HEK293 (cell line): ENCODE measurements around the gene PIGO.

Source experiments
- CTCF ChIA-PET: fragments of 350-600 bp; formaldehyde crosslinking; extraction: SDS; loops from one replicate; lab custom pipeline; 2021; ENCODE audit warnings: antibody characterized with exemption; lab: Yijun Ruan, JAX
- POLR2A ChIA-PET: fragments of 300-600 bp; formaldehyde crosslinking; extraction: SDS; loops from one replicate; lab custom pipeline; 2020; ENCODE audit warnings: antibody characterized with exemption, inconsistent platforms; lab: Yijun Ruan, JAX
- H3K27ac ChIP-seq: fragments of 200-500 bp; sonication (Bioruptor generic); 2 replicates; pipeline ENCODE4 v1.5.1; 2014; ENCODE audit warnings: low read depth, low read length, control low read depth, inconsistent platforms; ENCODE audit errors: extremely low read depth
- H3K36me3 ChIP-seq, 2 experiments: fragments of 200-500 bp in 1 of 2; sonication (Bioruptor generic) in 1 of 2; 1 replicate in 1 of 2; 2 replicates in 1 of 2; pipeline ENCODE4 v1.5.1; 2014 to 2017; ENCODE audit warnings: inconsistent platforms in 2 of 2, low read length in 2 of 2; ENCODE audit not compliant: control insufficient read depth in 2 of 2, insufficient read depth in 1 of 2
- H3K4me1 ChIP-seq: fragments of 200-500 bp; sonication (Bioruptor generic); 2 replicates; pipeline ENCODE4 v1.5.1; 2014; ENCODE audit warnings: mild to moderate bottlenecking, low read length, inconsistent platforms; ENCODE audit not compliant: control insufficient read depth, insufficient read depth
- H3K4me3 ChIP-seq: 2 replicates; pipeline ENCODE4 v1.5.1; 2011; ENCODE audit warnings: low read depth, mild to moderate bottlenecking, control low read depth, low read length, moderate library complexity
- H3K9me3 ChIP-seq: fragments of 200-500 bp; sonication (Bioruptor generic); 2 replicates; pipeline ENCODE4 v1.5.1; 2014; ENCODE audit warnings: low read depth, low read length, inconsistent platforms; ENCODE audit not compliant: control insufficient read depth, insufficient read depth
- GLI2 ChIP-seq: fragments of 450-650 bp; formaldehyde crosslinking; IDR thresholded peaks from 2 replicates; pipeline ENCODE4; 2017; ENCODE audit warnings: missing biosample characterization, missing genetic modification characterization, low read depth, borderline replicate concordance
- HOXC10 ChIP-seq: sonication (generic); formaldehyde crosslinking; IDR thresholded peaks from 2 replicates; pipeline ENCODE4 v1.8.1; 2023; ENCODE audit warnings: mild to moderate bottlenecking, missing genetic modification reagents
- KLF10 ChIP-seq: fragments of 450-650 bp; IDR thresholded peaks from 2 replicates; pipeline ENCODE4 v1.5.1; 2018; ENCODE audit warnings: missing biosample characterization, mild to moderate bottlenecking, missing genetic modification characterization
- KLF7 ChIP-seq: fragments of 450-650 bp; formaldehyde crosslinking; IDR thresholded peaks from 2 replicates; pipeline ENCODE4 v1.5.1; 2016; ENCODE audit warnings: missing biosample characterization, missing genetic modification characterization, borderline replicate concordance
- SCRT2 ChIP-seq: fragments of 450-650 bp; formaldehyde crosslinking; IDR thresholded peaks from 2 replicates; pipeline ENCODE4 v1.5.1; 2016; ENCODE audit warnings: missing biosample characterization, missing genetic modification characterization
- SP3 ChIP-seq: fragments of 450-650 bp; formaldehyde crosslinking; IDR thresholded peaks from 2 replicates; pipeline ENCODE4 v1.5.1; 2016; ENCODE audit warnings: missing biosample characterization, missing genetic modification characterization
- ZNF155 ChIP-seq: fragments of 450-650 bp; formaldehyde crosslinking; IDR thresholded peaks from 2 replicates; pipeline ENCODE4 v1.5.1; 2016; ENCODE audit warnings: missing biosample characterization, missing genetic modification characterization
- ZNF354C ChIP-seq: fragments of 450-650 bp; formaldehyde crosslinking; IDR thresholded peaks from 2 replicates; pipeline ENCODE4 v1.5.1; 2016; ENCODE audit warnings: missing biosample characterization, missing genetic modification characterization, low read depth, borderline replicate concordance
- ZNF366 ChIP-seq: fragments of 450-650 bp; formaldehyde crosslinking; conservative IDR thresholded peaks from 2 replicates; pipeline ENCODE4 v1.5.1; 2016; ENCODE audit warnings: missing biosample characterization, missing genetic modification characterization
- ZNF561 ChIP-seq: fragments of 450-650 bp; IDR thresholded peaks from 2 replicates; pipeline ENCODE4 v1.5.1; 2018; ENCODE audit warnings: missing biosample characterization, missing genetic modification characterization, borderline replicate concordance
- TF ChIP-seq, protein P1 (sequence below): fragments of 450-650 bp; formaldehyde crosslinking; IDR thresholded peaks from 2 replicates; pipeline ENCODE4 v1.5.1; 2016; ENCODE audit warnings: missing biosample characterization, missing genetic modification characterization
- TF ChIP-seq, protein P2 (sequence below): fragments of 450-650 bp; formaldehyde crosslinking; IDR thresholded peaks from 2 replicates; pipeline ENCODE4 v1.5.1; 2017; ENCODE audit warnings: missing biosample characterization, missing genetic modification characterization
- TF ChIP-seq, protein P3 (sequence below): fragments of 450-650 bp; formaldehyde crosslinking; IDR thresholded peaks from 2 replicates; pipeline ENCODE4 v1.5.1; 2016; ENCODE audit warnings: missing biosample characterization, missing genetic modification characterization
- TF ChIP-seq, protein P4 (sequence below): fragments of 450-650 bp; formaldehyde crosslinking; IDR thresholded peaks from 2 replicates; pipeline ENCODE4 v1.5.1; 2016; ENCODE audit warnings: missing biosample characterization, missing genetic modification characterization, borderline replicate concordance
- TF ChIP-seq, protein P5 (sequence below): fragments of 450-650 bp; formaldehyde crosslinking; IDR thresholded peaks from 2 replicates; pipeline ENCODE4 v1.5.1; 2016; ENCODE audit warnings: missing biosample characterization, missing genetic modification characterization
- TF ChIP-seq, protein P6 (sequence below): fragments of 450-650 bp; formaldehyde crosslinking; conservative IDR thresholded peaks from 2 replicates; pipeline ENCODE4 v1.5.1; 2016; ENCODE audit warnings: low read depth, missing biosample characterization, missing genetic modification characterization
- TF ChIP-seq, protein P7 (sequence below): sonication (generic); formaldehyde crosslinking; IDR thresholded peaks from 2 replicates; pipeline ENCODE4 v1.8.1; 2022; ENCODE audit warnings: mild to moderate bottlenecking, moderate library complexity, missing genetic modification reagents

Gene PIGO

DNA sequence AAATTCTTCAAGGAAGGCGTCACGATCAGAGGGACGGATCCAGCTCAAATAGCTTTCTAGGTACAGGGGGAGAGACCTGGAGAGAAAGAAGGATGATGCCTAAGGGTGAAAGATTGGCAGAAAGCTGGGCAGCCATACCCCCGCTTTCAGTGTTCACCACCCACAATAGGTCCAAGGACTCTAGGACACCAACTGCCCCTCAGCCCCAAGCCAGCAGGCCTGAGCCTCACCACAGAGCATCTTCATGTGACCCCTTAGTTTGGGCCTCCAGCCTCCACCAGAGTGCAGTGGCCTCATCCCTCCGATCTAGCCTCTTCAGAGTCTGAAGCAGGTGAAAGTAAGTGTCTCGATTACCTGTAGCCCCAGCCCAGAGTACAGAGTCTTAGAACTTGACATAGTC lies 22.2 kb downstream of the PIGO start (continued):
- TF ChIP-seq, protein P1, sequence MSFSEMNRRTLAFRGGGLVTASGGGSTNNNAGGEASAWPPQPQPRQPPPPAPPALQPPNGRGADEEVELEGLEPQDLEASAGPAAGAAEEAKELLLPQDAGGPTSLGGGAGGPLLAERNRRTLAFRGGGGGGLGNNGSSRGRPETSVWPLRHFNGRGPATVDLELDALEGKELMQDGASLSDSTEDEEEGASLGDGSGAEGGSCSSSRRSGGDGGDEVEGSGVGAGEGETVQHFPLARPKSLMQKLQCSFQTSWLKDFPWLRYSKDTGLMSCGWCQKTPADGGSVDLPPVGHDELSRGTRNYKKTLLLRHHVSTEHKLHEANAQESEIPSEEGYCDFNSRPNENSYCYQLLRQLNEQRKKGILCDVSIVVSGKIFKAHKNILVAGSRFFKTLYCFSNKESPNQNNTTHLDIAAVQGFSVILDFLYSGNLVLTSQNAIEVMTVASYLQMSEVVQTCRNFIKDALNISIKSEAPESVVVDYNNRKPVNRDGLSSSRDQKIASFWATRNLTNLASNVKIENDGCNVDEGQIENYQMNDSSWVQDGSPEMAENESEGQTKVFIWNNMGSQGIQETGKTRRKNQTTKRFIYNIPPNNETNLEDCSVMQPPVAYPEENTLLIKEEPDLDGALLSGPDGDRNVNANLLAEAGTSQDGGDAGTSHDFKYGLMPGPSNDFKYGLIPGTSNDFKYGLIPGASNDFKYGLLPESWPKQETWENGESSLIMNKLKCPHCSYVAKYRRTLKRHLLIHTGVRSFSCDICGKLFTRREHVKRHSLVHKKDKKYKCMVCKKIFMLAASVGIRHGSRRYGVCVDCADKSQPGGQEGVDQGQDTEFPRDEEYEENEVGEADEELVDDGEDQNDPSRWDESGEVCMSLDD, result no peak
- no peak for TF ChIP-seq KLF10 (tag by site-specific recombination)
- no peak for TF ChIP-seq KLF7 (tag by site-specific recombination)
- TF ChIP-seq, protein P2, sequence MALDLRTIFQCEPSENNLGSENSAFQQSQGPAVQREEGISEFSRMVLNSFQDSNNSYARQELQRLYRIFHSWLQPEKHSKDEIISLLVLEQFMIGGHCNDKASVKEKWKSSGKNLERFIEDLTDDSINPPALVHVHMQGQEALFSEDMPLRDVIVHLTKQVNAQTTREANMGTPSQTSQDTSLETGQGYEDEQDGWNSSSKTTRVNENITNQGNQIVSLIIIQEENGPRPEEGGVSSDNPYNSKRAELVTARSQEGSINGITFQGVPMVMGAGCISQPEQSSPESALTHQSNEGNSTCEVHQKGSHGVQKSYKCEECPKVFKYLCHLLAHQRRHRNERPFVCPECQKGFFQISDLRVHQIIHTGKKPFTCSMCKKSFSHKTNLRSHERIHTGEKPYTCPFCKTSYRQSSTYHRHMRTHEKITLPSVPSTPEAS (tag by site-specific recombination), result no peak
- TF ChIP-seq, protein P3, sequence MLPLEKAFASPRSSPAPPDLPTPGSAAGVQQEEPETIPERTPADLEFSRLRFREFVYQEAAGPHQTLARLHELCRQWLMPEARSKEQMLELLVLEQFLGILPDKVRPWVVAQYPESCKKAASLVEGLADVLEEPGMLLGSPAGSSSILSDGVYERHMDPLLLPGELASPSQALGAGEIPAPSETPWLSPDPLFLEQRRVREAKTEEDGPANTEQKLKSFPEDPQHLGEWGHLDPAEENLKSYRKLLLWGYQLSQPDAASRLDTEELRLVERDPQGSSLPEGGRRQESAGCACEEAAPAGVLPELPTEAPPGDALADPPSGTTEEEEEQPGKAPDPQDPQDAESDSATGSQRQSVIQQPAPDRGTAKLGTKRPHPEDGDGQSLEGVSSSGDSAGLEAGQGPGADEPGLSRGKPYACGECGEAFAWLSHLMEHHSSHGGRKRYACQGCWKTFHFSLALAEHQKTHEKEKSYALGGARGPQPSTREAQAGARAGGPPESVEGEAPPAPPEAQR (tag by site-specific recombination), result no peak
- no peak for TF ChIP-seq GLI2 (tag by site-specific recombination)
- no peak for TF ChIP-seq ZNF366 (tag by site-specific recombination)
- TF ChIP-seq, all 188 proteins: peak for 0

DNA sequence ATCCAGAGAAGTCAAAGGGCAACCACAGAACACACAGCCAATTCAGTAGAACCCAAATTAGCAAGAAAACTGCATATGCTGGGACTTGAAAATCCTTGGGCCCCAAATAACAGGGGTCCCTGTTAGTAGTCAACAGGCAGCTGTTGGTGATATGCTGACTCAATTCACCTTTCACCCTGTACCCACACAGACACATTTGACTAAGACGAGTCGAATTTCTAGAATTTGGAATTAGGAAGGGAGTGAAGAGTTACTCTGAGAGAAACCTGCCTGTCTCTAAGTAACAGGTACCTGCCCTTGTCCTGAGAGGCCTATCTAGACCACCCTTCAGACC lies 23.1 kb downstream of the PIGO start:
- CTCF ChIA-PET, result no interaction called here

DNA sequence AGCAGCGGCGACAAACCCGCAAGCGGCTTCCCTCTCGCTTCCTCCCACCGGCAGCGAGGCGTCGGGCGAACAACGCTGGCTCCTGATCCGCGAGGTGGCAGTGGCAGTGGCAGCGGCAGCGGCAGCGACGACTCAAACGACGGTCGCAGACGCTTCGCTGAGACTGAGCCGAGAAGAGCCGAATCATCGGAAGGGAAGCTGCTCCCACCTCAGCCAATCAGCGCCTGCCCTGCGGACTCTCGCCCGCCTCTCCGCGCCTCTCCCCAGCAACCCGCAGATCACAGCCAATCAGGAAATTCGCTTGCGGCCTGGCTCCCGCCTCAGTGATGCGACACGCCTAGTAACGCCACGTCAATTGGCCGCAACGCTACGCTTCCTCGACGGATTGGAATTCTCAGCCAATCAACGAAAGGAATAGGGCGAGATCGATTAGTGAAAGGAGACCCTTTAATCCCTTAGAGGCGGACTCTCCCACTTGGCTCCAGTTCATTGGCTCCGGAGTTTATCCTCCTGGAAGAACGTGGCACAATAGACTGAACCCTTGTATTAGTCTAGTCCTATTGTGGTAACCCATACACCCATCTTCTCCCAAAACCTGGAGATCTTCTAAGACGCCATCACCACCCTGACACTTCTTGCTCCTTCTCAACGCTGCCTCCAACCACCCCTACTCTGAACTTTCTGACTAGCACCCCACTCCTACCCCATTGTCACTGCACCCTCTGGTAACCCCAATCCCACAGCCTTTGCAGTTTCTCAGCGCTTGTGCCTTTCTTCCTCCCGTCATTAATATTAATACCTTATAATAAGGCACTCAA lies 23.7 kb downstream of the PIGO start, which contains the start of gene VCP:
Gene VCP, minus strand, starts transcription at position 165 of the 818 bp plus-strand sequence. CDS start 272 bp downstream, outside the sequence.
- peak within 1 kb of the TSS; percentile 96 for H3K27ac ChIP-seq
- H3K4me3 ChIP-seq, result peak within 1 kb of the TSS; percentile 84
- POLR2A ChIA-PET, result interaction anchor here (0.6 to 5.2 kb wide), 24 partner anchors 8 to 586 kb away, joined by 3 to 48 read pairs (median 5); partner anchors contain the start of genes ATOSB, DNAJB5, FANCG and PIGO
- H3K9me3 ChIP-seq, result no peaks in the 10 kb centered on the region
- peaks cover 0 to 84% of the 10 kb centered on the region in 2 experiments; a peak in 2 of 3 replicates for H3K36me3 ChIP-seq
- CTCF ChIA-PET, result interaction anchor here (0.5 to 1.7 kb wide), 10 partner anchors 10 to 513 kb away, joined by 3 to 5 read pairs (median 3); partner anchors contain the start of gene STOML2
- peaks cover 3% of the 10 kb centered on the region; the same call in 1 of the 2 replicates for H3K4me1 ChIP-seq
- TF ChIP-seq ZNF366 (tag by site-specific recombination) (no peak), ZNF354C (tag by site-specific recombination) (no peak), SP3 (tag by site-specific recombination) (peak; percentile 72), HOXC10 (CRISPR knock-in tag) (0 out of 2 replicates have a peak, but pooled peaks have one; percentile 13)
- TF ChIP-seq, protein P4, sequence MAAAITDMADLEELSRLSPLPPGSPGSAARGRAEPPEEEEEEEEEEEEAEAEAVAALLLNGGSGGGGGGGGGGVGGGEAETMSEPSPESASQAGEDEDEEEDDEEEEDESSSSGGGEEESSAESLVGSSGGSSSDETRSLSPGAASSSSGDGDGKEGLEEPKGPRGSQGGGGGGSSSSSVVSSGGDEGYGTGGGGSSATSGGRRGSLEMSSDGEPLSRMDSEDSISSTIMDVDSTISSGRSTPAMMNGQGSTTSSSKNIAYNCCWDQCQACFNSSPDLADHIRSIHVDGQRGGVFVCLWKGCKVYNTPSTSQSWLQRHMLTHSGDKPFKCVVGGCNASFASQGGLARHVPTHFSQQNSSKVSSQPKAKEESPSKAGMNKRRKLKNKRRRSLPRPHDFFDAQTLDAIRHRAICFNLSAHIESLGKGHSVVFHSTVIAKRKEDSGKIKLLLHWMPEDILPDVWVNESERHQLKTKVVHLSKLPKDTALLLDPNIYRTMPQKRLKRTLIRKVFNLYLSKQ (tag by site-specific recombination), result no peak
- TF ChIP-seq, protein P5, sequence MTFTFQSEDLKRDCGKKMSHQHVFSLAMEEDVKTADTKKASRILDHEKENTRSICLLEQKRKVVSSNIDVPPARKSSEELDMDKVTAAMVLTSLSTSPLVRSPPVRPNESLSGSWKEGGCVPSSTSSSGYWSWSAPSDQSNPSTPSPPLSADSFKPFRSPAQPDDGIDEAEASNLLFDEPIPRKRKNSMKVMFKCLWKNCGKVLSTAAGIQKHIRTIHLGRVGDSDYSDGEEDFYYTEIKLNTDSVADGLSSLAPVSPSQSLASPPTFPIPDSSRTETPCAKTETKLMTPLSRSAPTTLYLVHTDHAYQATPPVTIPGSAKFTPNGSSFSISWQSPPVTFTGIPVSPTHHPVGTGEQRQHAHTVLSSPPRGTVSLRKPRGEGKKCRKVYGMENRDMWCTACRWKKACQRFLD (tag by site-specific recombination), result no peak
- TF ChIP-seq, protein P6, sequence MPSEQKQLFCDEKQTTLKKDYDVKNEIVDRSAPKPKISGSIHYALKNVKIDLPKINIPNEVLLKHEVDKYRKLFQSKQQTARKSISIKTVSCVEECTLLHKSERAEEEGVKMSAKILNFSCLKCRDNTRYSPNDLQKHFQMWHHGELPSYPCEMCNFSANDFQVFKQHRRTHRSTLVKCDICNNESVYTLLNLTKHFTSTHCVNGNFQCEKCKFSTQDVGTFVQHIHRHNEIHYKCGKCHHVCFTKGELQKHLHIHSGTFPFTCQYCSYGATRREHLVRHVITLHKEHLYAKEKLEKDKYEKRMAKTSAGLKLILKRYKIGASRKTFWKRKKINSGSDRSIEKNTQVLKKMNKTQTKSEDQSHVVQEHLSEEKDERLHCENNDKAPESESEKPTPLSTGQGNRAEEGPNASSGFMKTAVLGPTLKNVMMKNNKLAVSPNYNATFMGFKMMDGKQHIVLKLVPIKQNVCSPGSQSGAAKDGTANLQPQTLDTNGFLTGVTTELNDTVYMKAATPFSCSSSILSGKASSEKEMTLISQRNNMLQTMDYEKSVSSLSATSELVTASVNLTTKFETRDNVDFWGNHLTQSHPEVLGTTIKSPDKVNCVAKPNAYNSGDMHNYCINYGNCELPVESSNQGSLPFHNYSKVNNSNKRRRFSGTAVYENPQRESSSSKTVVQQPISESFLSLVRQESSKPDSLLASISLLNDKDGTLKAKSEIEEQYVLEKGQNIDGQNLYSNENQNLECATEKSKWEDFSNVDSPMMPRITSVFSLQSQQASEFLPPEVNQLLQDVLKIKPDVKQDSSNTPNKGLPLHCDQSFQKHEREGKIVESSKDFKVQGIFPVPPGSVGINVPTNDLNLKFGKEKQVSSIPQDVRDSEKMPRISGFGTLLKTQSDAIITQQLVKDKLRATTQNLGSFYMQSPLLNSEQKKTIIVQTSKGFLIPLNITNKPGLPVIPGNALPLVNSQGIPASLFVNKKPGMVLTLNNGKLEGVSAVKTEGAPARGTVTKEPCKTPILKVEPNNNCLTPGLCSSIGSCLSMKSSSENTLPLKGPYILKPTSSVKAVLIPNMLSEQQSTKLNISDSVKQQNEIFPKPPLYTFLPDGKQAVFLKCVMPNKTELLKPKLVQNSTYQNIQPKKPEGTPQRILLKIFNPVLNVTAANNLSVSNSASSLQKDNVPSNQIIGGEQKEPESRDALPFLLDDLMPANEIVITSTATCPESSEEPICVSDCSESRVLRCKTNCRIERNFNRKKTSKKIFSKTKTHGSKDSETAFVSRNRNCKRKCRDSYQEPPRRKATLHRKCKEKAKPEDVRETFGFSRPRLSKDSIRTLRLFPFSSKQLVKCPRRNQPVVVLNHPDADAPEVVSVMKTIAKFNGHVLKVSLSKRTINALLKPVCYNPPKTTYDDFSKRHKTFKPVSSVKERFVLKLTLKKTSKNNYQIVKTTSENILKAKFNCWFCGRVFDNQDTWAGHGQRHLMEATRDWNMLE, result no peak
- TF ChIP-seq, protein P7, sequence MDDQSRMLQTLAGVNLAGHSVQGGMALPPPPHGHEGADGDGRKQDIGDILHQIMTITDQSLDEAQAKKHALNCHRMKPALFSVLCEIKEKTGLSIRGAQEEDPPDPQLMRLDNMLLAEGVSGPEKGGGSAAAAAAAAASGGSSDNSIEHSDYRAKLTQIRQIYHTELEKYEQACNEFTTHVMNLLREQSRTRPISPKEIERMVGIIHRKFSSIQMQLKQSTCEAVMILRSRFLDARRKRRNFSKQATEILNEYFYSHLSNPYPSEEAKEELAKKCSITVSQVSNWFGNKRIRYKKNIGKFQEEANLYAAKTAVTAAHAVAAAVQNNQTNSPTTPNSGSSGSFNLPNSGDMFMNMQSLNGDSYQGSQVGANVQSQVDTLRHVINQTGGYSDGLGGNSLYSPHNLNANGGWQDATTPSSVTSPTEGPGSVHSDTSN (CRISPR knock-in tag), result no peak

More for the DNA sequence above, 23.1 kb downstream of the PIGO start:
- Histone ChIP-seq H3K4me1 (peaks cover 3% of the 10 kb centered on the region; the same call in 1 of the 2 replicates), H3K27ac (0 out of 2 replicates have a peak overlapping the region, but pooled peaks have one; percentile 20), H3K36me3 (peaks cover 0 to 84% of the 10 kb centered on the region in 2 experiments; a peak in 2 of 3 replicates), H3K9me3 (no peaks in the 10 kb centered on the region), H3K4me3 (no peak overlapping the region)
- no peak for TF ChIP-seq ZNF155
- no peak for TF ChIP-seq SCRT2
- no peak for TF ChIP-seq ZNF561 (tag by site-specific recombination)
- POLR2A ChIA-PET, result no interaction called here
